GM21825 (cell line): ENCODE data around the gene GGNBP2.
A peak's percentile ranks its signal among the peaks of the same experiment; 100 is the strongest.
"Not testable (repeated sequence)": the region's sequence is repeated elsewhere in the genome, so short reads cannot be mapped to it uniquely, and the experiment has no call there.

Experiments used
- ATAC-seq: cut with Tn5 transposase; IDR thresholded peaks from one replicate; pipeline ENCODE4 v1.9.1; 2021; ENCODE audit warnings: mild to moderate bottlenecking, moderate library complexity; ENCODE audit not compliant: unreplicated experiment

Gene GGNBP2

DNA sequence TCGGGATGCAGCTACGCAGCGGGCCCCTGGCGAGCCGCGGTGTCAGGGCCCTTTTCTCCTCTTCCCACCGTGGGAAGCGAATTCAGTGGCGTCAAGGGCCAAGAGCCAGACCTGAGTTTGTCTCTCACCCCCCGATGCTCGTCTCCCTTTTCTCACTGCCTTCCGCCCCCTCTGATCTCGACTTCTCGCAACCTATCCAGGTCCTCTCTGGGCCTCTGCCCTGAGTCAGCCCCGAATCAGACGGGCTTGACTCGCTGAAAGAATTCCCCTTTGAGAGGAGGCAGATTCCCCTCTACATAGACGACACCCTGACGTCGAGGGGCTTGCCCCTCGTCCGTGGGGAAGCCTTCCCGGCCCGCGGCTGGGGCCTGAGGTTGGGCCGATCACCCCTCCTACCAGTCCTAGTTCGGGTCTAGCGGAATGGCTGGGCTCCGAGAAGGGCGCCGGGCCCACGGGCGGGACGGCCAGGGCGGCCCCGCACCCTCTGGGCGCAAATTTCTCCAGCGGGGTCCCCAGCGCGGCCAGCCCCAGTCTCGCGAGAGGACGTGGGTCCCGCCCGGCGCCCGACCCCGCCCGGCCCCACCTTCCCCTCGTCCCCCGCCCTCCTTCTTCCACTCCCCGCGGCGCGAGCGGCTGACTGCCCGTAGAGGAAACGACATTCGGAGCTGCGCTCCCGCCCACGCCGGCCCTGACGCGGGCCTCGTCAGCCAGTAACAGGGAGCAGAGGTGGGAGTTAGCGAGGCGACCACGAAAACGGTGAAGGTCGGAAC lies at the start of gene GGNBP2:
Gene GGNBP2, plus strand, starts transcription at position 613 of the 770 bp plus-strand sequence. CDS start 806 bp downstream, outside the sequence.
- ATAC-seq = peak; percentile 51

DNA sequence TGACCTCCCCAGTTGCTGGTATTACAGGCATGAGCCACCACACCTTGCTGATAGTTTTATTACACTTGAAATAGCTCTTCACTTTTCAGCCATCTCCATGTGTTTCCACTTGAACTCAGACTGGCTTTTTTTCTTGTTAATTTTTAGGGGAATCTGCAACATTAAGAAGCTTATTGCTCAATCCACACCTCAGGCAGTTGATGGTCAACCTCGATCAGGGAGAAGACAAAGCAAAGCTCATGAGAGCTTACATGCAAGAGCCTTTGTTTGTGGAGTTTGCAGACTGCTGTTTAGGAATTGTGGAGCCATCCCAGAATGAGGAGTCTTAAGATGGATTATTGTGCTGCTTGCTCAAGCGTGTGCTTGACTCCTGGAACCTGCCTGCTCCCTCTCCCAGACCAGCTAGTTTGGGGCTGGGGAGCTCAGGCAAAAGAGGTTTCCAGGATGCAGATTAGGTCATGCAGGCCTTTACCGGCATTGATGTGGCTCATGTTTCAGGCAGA lies 49.6 kb upstream of the GGNBP2 start:
- no peak for ATAC-seq

GRCh38 chr17:36496018-36496789 lies 48.5 kb upstream of the GGNBP2 start:
- ATAC-seq = no peak

DNA sequence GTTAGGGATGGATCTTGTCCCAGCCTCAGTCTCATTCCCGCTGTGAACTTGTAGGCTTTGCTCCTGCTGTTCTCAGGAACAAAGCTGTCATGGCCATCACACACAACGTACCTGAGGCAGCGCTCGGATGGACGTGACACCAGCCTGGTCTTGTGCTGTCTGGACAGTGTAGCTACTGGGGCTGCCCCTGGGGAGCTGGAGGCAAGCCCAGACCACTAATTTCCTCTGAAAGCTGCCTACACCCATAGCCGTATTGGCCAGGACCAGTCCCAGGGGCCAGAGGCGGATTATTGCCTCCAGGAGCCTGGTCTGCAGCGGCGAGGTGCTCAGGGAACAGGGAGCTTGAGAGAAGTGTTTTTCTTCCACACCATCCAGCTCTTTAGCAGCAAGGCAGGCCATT lies 46.6 kb upstream of the GGNBP2 start:
- no peak for ATAC-seq

GRCh38 chr17:36498560-36499300 lies 46.0 kb upstream of the GGNBP2 start:
- no peak for ATAC-seq

DNA sequence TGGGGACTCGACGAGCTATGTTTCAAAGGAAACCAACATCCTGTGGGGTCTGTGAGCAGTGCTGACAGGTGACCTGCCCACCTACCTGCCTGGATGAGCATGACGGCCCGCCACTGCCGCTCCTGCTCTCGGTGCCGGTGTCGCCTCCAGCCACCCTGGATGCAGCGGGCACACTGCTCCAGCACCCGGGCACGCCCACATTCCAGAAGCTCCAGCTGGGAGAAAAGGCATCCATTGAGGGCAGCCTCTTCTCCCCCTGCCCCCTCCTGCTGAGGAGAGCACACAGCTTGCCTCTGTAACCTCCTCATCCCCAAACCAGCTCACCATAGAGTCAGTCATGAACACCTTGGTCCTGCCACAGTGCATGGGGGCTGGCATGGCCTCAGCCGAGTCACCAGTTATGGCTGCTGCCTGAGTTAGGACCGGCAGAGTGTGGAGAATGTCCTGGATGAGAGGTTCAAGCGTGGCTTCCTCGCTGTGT lies 43.9 kb upstream of the GGNBP2 start:
- ATAC-seq = no peak

- ATAC-seq = no peak
Measured at GRCh38 chr17:36501351-36501750, 43.4 kb upstream of the GGNBP2 start.

DNA sequence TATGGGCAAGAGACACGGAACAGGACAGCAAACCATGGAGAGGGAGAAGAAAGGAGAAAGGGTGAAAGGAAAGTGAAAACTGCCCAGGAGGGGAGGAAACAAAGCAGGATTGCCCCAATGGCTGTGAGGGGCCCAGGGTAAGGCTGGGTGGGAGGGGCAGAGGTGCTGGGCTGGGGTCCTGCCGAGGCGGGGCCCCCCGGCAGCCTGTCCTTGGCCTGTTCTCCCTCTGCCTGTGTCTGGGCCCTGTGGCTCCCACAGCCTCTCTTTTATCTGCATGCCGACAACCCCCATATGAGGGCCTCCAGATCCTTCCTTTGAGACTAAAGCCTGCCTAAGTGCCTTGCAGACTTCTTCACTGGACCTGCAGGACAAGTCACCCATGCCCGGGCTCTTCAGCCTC lies 42.8 kb upstream of the GGNBP2 start:
- no peak for ATAC-seq

DNA sequence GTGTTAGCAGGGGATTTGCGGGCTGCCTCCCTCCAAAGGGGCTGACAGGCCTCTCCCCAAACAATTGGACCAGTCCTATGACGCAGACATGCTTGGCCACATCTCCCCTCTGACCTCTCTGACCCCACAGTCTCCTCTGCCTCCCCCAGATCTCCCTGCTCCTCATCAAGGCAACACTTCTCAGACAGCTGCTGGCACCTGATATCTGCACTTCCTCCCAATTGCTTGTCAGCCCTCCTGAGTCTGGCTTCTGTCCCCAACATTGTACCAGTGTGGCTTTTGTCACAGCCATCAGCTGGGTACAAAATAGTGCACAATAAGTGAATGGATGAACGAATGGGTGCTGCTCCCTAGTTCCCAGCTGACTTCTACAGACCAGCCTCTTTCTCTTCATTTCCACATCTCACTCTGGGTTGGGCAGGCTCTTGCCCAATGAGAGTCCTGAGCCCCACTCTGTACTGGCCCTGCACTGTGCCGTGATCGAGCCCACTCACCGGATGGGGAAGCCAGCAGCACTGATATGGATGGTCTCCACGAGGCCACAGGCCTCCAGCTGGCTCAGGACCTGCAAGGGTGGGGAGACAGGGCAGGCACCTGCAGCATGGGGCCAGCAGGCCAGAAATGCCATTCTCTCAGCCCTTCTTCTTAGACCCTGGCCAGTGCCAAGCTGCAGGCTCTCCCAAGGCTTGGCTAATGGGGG lies 41.1 kb upstream of the GGNBP2 start:
- ATAC-seq = no peak

DNA sequence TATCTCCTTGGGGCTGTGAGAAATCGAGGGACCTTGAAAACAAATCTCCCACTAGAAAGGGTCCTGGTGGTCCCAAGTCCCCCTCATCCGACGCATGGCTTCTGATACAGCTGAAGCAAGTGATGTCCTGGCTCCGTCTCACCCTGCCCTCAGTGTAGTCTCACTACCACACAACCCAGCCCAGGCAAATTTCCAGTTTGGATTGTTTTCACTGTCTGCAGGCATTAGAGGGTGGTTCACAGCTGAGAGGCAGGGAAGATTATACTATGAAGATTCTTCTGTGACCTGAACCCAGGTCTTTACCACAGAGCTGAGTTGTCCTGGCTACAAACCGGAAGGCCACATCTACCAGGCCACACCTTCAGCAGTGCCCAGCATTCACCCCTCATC lies 40.6 kb upstream of the GGNBP2 start:
- ATAC-seq = no peak

- ATAC-seq = no peak
Measured at GRCh38 chr17:36505171-36505570, 39.5 kb upstream of the GGNBP2 start.

GRCh38 chr17:36506249-36506826 lies 38.4 kb upstream of the GGNBP2 start:
- ATAC-seq = no peak

DNA sequence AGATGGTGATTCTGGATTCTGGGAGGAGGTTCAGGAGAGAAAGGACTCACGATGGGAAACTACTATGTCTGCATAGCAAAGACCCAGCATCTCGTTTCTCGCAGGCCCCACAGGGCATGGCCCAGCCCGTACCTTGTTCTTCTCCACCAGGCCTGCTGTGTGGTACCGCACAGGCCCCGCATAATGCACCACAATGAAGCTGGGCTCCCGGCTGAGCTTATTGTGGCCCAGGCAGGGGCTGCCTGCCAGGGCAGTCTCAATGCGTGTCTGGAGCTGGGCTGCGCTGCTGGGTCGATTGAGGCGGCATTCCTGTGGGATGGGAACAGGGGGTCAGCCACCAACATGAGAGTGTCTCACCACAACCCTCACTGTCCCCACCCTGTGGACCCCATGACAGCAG lies 37.9 kb upstream of the GGNBP2 start:
- ATAC-seq = no peak

DNA sequence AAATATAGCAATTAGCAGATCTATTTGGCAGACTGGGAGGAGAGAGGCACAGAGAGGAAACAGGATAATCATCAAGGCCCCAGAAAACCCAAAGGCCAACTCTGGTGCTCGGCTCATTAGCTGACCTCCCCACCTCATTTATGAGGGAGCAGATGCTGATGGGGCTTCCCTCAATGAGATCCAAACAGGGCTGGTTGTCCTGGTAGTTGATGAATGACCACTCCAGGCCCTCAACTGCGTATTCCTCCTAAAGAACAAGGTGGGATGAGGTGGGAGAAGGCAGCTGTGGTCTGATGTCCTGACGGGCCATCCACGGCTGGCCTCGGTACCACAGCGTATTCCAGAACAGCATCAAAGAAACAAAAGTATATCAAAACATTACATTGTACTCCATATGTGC lies 37.5 kb upstream of the GGNBP2 start:
- no peak for ATAC-seq

- ATAC-seq = not testable (repeated sequence)
Measured at GRCh38 chr17:36508439-36508838, 36.3 kb upstream of the GGNBP2 start.

- ATAC-seq = no peak
Measured at GRCh38 chr17:36509272-36509985, 35.3 kb upstream of the GGNBP2 start.

DNA sequence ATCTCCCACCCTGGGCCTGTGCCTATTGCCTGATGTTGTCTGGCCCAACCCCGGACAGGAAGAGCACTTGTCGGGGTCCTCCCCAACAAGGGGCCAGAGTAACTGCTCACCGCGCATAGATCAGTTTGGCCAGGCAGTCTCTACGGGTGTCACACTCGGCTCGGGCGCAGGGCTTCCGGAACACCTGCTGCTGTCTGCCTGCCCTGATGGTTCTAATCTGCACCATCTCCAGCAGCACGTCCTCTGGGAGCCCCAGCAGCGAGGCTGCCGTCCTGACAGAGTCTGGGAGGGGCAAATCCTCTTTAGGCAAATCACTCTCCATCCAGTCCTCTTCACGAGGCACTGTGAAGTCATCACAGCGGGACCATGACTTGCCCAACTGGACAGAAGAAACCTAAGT lies 34.1 kb upstream of the GGNBP2 start:
- ATAC-seq = no peak

DNA sequence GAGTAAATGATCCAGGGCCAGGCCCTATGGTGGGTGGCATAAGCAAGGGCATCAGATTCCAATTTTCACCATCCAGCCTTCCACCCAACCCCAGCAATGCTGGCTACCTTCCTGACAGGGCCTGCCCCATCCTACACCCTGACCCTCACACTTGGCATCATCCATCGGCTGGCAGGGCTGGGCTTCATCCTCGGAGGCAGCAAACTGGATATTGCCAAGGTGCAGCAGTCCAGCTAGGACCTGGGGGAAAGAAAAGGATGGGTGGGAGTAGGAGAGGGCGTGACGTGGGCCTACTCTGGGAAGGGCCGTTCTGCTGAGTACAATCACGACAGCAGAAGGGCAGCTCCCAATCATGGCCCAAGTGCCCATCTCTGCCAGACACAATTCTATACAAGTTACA lies 33.5 kb upstream of the GGNBP2 start:
- ATAC-seq = no peak

GRCh38 chr17:36512641-36513040 lies 32.1 kb upstream of the GGNBP2 start:
- no peak for ATAC-seq

DNA sequence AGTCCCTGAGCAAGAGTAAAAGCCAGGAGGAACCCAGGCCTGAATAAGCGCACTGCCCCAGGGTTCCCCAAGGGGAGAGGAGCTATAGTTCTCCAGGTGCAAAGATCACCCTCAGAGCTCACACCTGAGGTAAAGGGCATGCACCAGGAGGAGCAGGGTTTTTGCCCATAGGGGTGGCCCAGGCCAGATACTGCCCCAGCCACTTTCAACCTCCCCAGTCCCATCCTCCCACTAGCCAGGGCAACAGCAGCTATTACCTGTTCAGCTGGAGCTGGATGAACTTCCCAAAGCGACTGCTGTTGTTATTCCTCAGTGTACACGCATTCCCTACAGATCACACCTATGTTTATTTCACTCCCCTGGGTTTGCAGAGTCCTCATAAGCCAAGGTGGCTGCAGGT lies 29.9 kb upstream of the GGNBP2 start:
- no peak for ATAC-seq
